Measurements from ENCODE around the gene GLRA1. TPM values are rescaled to one million over a fixed set of nuclear protein-coding genes. Genes with fewer than 3 reads are reported as not detected.
"Not testable (repeated sequence)": the region's sequence is repeated elsewhere in the genome, so short reads cannot be mapped to it uniquely, and the experiment has no call there.

Gene GLRA1
- total and polyA plus RNA-seq, 2 experiments from 2014 or later: not detected

DNA sequence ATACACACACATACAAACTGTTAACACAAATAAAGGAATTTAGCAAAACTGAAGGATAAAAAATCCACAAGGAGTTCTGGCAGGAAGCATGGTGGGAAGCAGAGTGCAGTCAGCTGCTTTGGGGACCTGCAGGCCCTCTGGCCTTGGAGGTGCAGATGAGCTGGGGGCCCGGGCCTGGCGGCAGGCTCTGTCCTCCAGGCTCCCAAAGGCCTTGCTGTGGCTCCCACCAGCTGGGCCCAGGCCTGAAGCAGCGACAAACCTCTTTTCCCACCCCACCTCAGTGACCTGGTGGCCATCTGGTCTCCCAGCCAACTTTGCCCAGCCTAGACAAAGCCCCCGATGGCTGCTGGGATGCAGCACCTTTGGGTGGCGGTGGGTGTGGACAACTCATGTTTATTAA lies 67.8 kb downstream of the GLRA1 start:
- no peak for DNase-seq
- no peak overlapping the region for H2AFZ ChIP-seq
- no peak for TF ChIP-seq EZH2 (IDR thresholded peaks at IDR 0.05; ENCODE audit: insufficient read depth, poor library complexity, severe bottlenecking)
- TF ChIP-seq EZH2phosphoT487 (IDR thresholded peaks at IDR 0.05; ENCODE audit: insufficient read depth, low read depth): no peak
- H3K27ac ChIP-seq: no peak overlapping the region
- no peaks in the 10 kb centered on the region for H3K27me3 ChIP-seq (replicated peaks; ENCODE audit: insufficient read depth)
- no peak overlapping the region for H3K4me2 ChIP-seq (ENCODE audit: unreplicated experiment)
- H4K20me1 ChIP-seq (ENCODE audit: insufficient read depth): no peaks in the 10 kb centered on the region
- H3K79me2 ChIP-seq (ENCODE audit: insufficient read depth): no peaks in the 10 kb centered on the region
- WGBS, 2 experiments (ENCODE audit: low coverage in 1 of 2, low lambda C conversion rate in 2 of 2, missing lambda C conversion rate in 2 of 2): 25 to 33% methylated on average over 5 of the region's 5 CpGs
- H3K9me3 ChIP-seq (ENCODE audit: low read depth): no peaks in the 10 kb centered on the region
- no peak overlapping the region for H3K4me3 ChIP-seq
- no peak overlapping the region for H3K9ac ChIP-seq
- no peaks in the 10 kb centered on the region for H3K36me3 ChIP-seq (ENCODE audit: low read depth)
- H3K4me1 ChIP-seq (ENCODE audit: insufficient read depth): no peaks in the 10 kb centered on the region
- in situ Hi-C loops (cut with MboI): no loop called here
- H3K9me2 ChIP-seq (ENCODE audit: insufficient read depth): no peaks in the 10 kb centered on the region
- H3F3A ChIP-seq (ENCODE audit: insufficient read depth): no peaks in the 10 kb centered on the region

DNA sequence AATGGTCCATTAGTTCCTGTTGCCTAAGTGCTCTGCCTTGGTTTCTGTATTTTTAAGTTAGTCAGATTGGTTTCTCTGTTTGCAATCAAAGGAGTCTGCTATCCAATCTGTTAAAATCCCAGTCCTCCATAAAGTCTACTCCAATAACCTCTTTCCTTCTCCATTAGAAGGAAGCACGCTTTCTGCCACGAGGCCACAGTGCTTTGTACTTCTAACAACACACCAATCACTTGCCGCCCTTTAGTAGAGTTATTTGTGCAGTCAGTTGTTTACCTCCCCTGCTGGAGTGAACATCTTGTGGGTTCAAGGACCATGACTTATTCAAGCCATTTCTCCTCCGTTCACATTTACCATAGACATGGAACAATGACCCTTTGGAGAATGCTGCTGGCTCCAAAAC lies 69.0 kb downstream of the GLRA1 start:
- no peaks in the 10 kb centered on the region for H3K9me3 ChIP-seq (ENCODE audit: low read depth)
- no peak for TF ChIP-seq EZH2phosphoT487 (IDR thresholded peaks at IDR 0.05; ENCODE audit: insufficient read depth, low read depth)
- no peak for TF ChIP-seq EZH2 (IDR thresholded peaks at IDR 0.05; ENCODE audit: insufficient read depth, poor library complexity, severe bottlenecking)
- H3K27me3 ChIP-seq (replicated peaks; ENCODE audit: insufficient read depth): no peaks in the 10 kb centered on the region
- no peaks in the 10 kb centered on the region for H4K20me1 ChIP-seq (ENCODE audit: insufficient read depth)
- H2AFZ ChIP-seq: no peak overlapping the region
- in situ Hi-C loops (cut with MboI): no loop called here
- no peak overlapping the region for H3K4me3 ChIP-seq
- no peaks in the 10 kb centered on the region for H3K36me3 ChIP-seq (ENCODE audit: low read depth)
- no peak overlapping the region for H3K9ac ChIP-seq
- no peak for DNase-seq
- WGBS, 2 experiments (ENCODE audit: low coverage in 1 of 2, low lambda C conversion rate in 2 of 2, missing lambda C conversion rate in 2 of 2): 32 to 42% methylated on average over 4 of the region's 4 CpGs
- no peaks in the 10 kb centered on the region for H3K79me2 ChIP-seq (ENCODE audit: insufficient read depth)
- no peaks in the 10 kb centered on the region for H3K4me1 ChIP-seq (ENCODE audit: insufficient read depth)
- H3K9me2 ChIP-seq (ENCODE audit: insufficient read depth): no peaks in the 10 kb centered on the region
- no peaks in the 10 kb centered on the region for H3F3A ChIP-seq (ENCODE audit: insufficient read depth)
- no peak overlapping the region for H3K27ac ChIP-seq
- H3K4me2 ChIP-seq (ENCODE audit: unreplicated experiment): no peak overlapping the region

DNA sequence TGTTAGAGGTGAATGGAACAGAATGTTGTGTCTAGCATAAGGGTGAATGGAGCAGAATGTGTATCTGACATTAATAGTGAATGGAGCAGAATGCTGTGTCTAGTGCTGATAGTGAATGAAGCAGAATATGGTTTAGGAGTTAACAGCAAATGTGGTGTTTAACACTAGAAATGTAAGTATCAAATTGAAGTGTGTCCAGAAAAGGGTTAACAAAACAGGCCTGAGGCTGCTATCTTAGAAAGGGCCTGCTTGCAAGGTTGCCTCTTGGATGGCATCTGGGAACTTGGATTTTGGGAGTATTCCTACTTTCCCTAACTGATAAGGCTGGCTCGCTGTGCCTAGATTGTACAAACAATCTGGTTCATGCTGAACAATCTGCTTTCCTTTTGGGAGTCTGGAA lies 76.8 kb downstream of the GLRA1 start:
- in situ Hi-C loops (cut with MboI): no loop called here
- WGBS, 2 experiments (ENCODE audit: low coverage in 1 of 2, low lambda C conversion rate in 2 of 2, missing lambda C conversion rate in 2 of 2): 29 to 71% methylated on average over 1 of the region's 1 CpG
- Histone ChIP-seq H3F3A (ENCODE audit: insufficient read depth) (no peaks in the 10 kb centered on the region), H3K36me3 (ENCODE audit: low read depth) (no peaks in the 10 kb centered on the region), H3K4me3 (no peak overlapping the region), H3K9me3 (ENCODE audit: low read depth) (no peaks in the 10 kb centered on the region), H3K9me2 (ENCODE audit: insufficient read depth) (no peaks in the 10 kb centered on the region), H3K27me3 (replicated peaks; ENCODE audit: insufficient read depth) (no peaks in the 10 kb centered on the region), H3K79me2 (ENCODE audit: insufficient read depth) (no peaks in the 10 kb centered on the region), H3K4me2 (ENCODE audit: unreplicated experiment) (no peak overlapping the region), H3K9ac (no peak overlapping the region), H3K27ac (no peak overlapping the region), H4K20me1 (ENCODE audit: insufficient read depth) (no peaks in the 10 kb centered on the region), H2AFZ (no peak overlapping the region), H3K4me1 (ENCODE audit: insufficient read depth) (no peaks in the 10 kb centered on the region)
- TF ChIP-seq EZH2 (IDR thresholded peaks at IDR 0.05; ENCODE audit: insufficient read depth, poor library complexity, severe bottlenecking): no peak
- DNase-seq: no peak

DNA sequence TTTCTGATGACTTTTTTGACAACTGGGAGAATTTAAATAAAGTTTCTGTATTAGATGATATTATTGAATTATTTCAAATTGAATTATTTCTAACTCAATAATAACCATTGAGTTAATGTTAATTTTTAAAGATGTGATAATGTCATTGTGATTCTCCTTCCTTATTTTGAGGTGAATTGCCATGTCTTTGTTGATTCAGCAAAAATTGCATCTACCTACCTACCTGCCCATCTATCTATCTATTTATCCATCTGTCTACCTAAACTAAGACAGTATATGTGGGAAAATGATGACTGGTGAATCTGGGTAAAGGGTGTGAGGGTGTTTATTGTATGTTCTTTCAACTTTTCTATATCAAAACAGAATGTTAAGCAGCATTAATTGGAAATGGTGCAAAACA lies 77.9 kb downstream of the GLRA1 start:
- TF ChIP-seq EZH2 (IDR thresholded peaks at IDR 0.05; ENCODE audit: insufficient read depth, poor library complexity, severe bottlenecking): no peak
- no peak overlapping the region for H3K9ac ChIP-seq
- no peaks in the 10 kb centered on the region for H3K36me3 ChIP-seq (ENCODE audit: low read depth)
- H3K27me3 ChIP-seq (replicated peaks; ENCODE audit: insufficient read depth): no peaks in the 10 kb centered on the region
- H3K9me2 ChIP-seq (ENCODE audit: insufficient read depth): no peaks in the 10 kb centered on the region; the same call in 1 of the 2 replicates
- no peak overlapping the region for H3K27ac ChIP-seq
- no peak for DNase-seq
- H3K4me3 ChIP-seq: no peak overlapping the region
- no peak overlapping the region for H3K4me2 ChIP-seq (ENCODE audit: unreplicated experiment)
- no peaks in the 10 kb centered on the region for H3K79me2 ChIP-seq (ENCODE audit: insufficient read depth)
- H3F3A ChIP-seq (ENCODE audit: insufficient read depth): no peaks in the 10 kb centered on the region
- H4K20me1 ChIP-seq (ENCODE audit: insufficient read depth): no peaks in the 10 kb centered on the region
- H3K4me1 ChIP-seq (ENCODE audit: insufficient read depth): no peaks in the 10 kb centered on the region
- in situ Hi-C loops (cut with MboI): no loop called here
- H3K9me3 ChIP-seq (ENCODE audit: low read depth): no peaks in the 10 kb centered on the region
- H2AFZ ChIP-seq: no peak overlapping the region

DNA sequence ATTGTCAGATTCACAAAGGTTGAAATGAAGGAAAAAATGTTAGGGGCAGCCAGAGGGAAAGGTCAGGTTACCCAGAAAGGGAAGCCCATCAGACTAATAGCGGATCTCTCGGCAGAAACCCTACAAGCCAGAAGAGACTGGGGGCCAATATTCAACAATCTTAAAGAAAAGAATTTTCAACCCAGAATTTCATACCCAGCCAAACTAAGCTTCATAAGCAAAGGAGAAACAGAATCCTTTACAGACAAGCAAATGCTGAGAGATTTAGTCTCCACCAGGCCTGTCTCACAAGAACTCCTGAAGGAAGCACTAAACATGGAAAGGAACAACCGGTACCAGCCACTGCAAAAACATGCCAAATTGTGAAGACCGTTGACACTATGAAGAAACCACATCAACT lies 91.8 kb downstream of the GLRA1 start:
- not testable (repeated sequence) for H3K27me3 ChIP-seq (replicated peaks; ENCODE audit: insufficient read depth); H4K20me1 ChIP-seq (ENCODE audit: insufficient read depth); H3K9ac ChIP-seq; H3K79me2 ChIP-seq (ENCODE audit: insufficient read depth); H3K36me3 ChIP-seq (ENCODE audit: low read depth); H3K9me2 ChIP-seq (ENCODE audit: insufficient read depth); H3K4me1 ChIP-seq (ENCODE audit: insufficient read depth); H3F3A ChIP-seq (ENCODE audit: insufficient read depth); H3K4me2 ChIP-seq (ENCODE audit: unreplicated experiment); H2AFZ ChIP-seq; DNase-seq; H3K9me3 ChIP-seq (ENCODE audit: low read depth); H3K27ac ChIP-seq; H3K4me3 ChIP-seq
- in situ Hi-C loops (cut with MboI): loop anchor here (10.0 kb wide), 1 partner anchor 312 kb away; no protein-coding TSS in a partner anchor
- 98 to 100% methylated on average over 4 of the region's 4 CpGs for WGBS, 2 experiments (ENCODE audit: low coverage in 1 of 2, low lambda C conversion rate in 2 of 2, missing lambda C conversion rate in 2 of 2)

Data from GM23248 (cell line).